Ishikawa (cell line): ENCODE measurements around the gene CCSER2.

Experiments
- CEBPB ChIP-seq: IDR thresholded peaks from 2 replicates; pipeline ENCODE4 v1.6.1; 2012
- CREB1 ChIP-seq: IDR thresholded peaks from 2 replicates; pipeline ENCODE4 v1.6.1; 2012; ENCODE audit warnings: low read depth
- EGR1 ChIP-seq: IDR thresholded peaks from 2 replicates; pipeline ENCODE4 v1.6.1; 2012
- EP300 ChIP-seq: IDR thresholded peaks from 2 replicates; pipeline ENCODE4 v1.6.1; 2012; ENCODE audit warnings: borderline replicate concordance
- FOXM1 ChIP-seq: IDR thresholded peaks from 2 replicates; pipeline ENCODE4 v1.6.1; 2012; ENCODE audit warnings: low read depth, borderline replicate concordance
- MAX ChIP-seq: IDR thresholded peaks from 2 replicates; pipeline ENCODE4 v1.6.1; 2012
- NFIC ChIP-seq: IDR thresholded peaks from 2 replicates; pipeline ENCODE4 v1.6.1; 2012
- RAD21 ChIP-seq: IDR thresholded peaks from 2 replicates; pipeline ENCODE4 v1.6.1; 2012; ENCODE audit warnings: low read depth
- REST ChIP-seq: IDR thresholded peaks from 2 replicates; pipeline ENCODE4 v1.6.1; 2012; ENCODE audit warnings: low read depth, mild to moderate bottlenecking
- TAF1 ChIP-seq: IDR thresholded peaks from 2 replicates; pipeline ENCODE4 v1.6.1; 2012; ENCODE audit warnings: low read depth, mild to moderate bottlenecking
- TCF12 ChIP-seq: IDR thresholded peaks from 2 replicates; pipeline ENCODE4 v1.6.1; 2012; ENCODE audit warnings: low read depth
- TEAD4 ChIP-seq: IDR thresholded peaks from 2 replicates; pipeline ENCODE4 v1.6.1; 2012
- YY1 ChIP-seq: IDR thresholded peaks from 2 replicates; pipeline ENCODE4 v1.6.1; 2012; ENCODE audit warnings: low read depth
- ZBTB7A ChIP-seq: IDR thresholded peaks from 2 replicates; pipeline ENCODE4 v1.6.1; 2012; ENCODE audit warnings: low read depth
- TF ChIP-seq, protein P1 (sequence below): IDR thresholded peaks from 2 replicates; pipeline ENCODE4 v1.6.1; 2012

Gene CCSER2

DNA sequence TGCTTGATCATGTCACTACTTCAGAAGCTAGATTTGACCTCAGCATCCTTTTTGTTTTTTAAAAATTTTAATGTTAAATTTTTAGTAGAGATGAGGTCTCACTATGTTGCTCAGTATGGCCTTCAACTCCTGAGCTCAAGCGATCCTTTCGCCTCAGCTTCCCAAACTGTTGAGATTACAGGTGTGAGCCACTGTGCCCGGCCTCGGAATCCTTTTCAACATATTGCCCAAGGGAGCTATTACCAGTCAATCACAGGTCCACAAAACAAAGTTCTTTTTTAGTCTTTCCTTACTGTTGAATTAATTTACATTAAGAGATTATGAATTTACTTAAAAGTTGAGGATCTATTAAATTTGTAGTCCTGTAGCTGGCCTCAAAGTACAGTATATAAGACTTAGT, 37.7 kb downstream of the CCSER2 start:
- TF ChIP-seq TCF12 (no peak), REST (no peak), CEBPB (no peak), CREB1 (no peak), TEAD4 (no peak), ZBTB7A (no peak), NFIC (no peak), MAX (no peak), FOXM1 (no peak), EGR1 (no peak), YY1 (no peak), RAD21 (no peak), TAF1 (no peak), EP300 (no peak)
- TF ChIP-seq, protein P1, sequence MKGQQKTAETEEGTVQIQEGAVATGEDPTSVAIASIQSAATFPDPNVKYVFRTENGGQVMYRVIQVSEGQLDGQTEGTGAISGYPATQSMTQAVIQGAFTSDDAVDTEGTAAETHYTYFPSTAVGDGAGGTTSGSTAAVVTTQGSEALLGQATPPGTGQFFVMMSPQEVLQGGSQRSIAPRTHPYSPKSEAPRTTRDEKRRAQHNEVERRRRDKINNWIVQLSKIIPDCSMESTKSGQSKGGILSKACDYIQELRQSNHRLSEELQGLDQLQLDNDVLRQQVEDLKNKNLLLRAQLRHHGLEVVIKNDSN, result no peak

GRCh38 chr10:84367256-84367655, 38.9 kb downstream of the CCSER2 start:
- TF ChIP-seq TEAD4 (no peak), MAX (no peak), TAF1 (no peak)

- no peak for TF ChIP-seq FOXM1
Measured at GRCh38 chr10:84368828-84369227, 40.4 kb downstream of the CCSER2 start.

DNA sequence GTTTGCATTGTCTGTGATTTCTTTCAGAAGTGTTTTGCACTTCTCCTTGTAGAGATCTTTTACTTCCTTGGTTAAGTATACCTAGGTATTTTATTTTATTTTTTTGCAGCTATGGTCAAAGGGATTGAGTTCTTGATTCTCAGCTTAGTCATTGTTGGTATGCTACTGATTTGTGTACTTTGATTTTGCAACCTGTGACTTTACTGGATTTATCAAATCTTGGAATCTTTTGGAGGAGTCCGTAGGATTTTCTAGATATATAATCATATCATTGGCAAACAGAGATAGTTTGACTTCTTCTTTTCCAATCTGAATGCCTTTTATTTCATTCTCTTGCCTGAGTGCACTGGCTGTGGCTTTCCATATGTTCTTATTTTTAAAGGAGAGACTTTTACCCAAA, 41.9 kb downstream of the CCSER2 start:
- TF ChIP-seq RAD21, result no peak
- TF ChIP-seq, protein P1, result no peak
- TF ChIP-seq TAF1, result no peak
- TF ChIP-seq CREB1, result no peak
- TF ChIP-seq FOXM1, result no peak
- no peak for TF ChIP-seq TCF12
- TF ChIP-seq CEBPB, result no peak
- no peak for TF ChIP-seq NFIC
- no peak for TF ChIP-seq YY1
- TF ChIP-seq EP300, result no peak
- TF ChIP-seq TEAD4, result no peak
- no peak for TF ChIP-seq REST
- TF ChIP-seq MAX, result no peak
- no peak for TF ChIP-seq EGR1
- TF ChIP-seq ZBTB7A, result no peak

DNA sequence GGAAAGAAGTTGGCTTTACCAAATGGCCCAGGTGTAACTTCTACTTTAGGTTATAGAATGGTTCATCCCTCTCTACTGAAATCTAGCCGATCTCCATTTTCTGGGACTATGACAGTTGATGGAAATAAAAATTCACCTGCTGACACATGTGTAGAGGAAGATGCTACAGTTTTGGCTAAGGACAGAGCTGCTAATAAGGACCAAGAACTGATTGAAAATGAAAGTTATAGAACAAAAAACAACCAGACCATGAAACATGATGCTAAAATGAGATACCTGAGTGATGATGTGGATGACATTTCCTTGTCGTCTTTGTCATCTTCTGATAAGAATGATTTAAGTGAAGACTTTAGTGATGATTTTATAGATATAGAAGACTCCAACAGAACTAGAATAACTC, 43.6 kb downstream of the CCSER2 start:
- TF ChIP-seq RAD21, result no peak
- TF ChIP-seq ZBTB7A, result no peak
- TF ChIP-seq TEAD4, result no peak
- no peak for TF ChIP-seq FOXM1
- no peak for TF ChIP-seq CEBPB
- no peak for TF ChIP-seq TAF1
- TF ChIP-seq CREB1, result no peak
- no peak for TF ChIP-seq NFIC
- no peak for TF ChIP-seq MAX
- TF ChIP-seq, protein P1, result no peak
- TF ChIP-seq EP300, result no peak
- no peak for TF ChIP-seq TCF12
- no peak for TF ChIP-seq REST
- no peak for TF ChIP-seq YY1
- no peak for TF ChIP-seq EGR1
